A549 (cell line): Measurements from ENCODE around the gene ACOT11.

ENCODE experiments used
- HEYL ChIP-seq: fragments of 250-450 bp; sonication (Bioruptor Pico); IDR thresholded peaks from 2 replicates; pipeline ENCODE4 v1.8.0; 2021; ENCODE audit warnings: mild to moderate bottlenecking, moderate library complexity
- TF ChIP-seq, protein P1 (sequence below): fragments of >200 bp; sonication (Bioruptor Twin); formaldehyde crosslinking; IDR thresholded peaks from 3 replicates; pipeline ENCODE4 v1.5.1; 2016

DNA sequence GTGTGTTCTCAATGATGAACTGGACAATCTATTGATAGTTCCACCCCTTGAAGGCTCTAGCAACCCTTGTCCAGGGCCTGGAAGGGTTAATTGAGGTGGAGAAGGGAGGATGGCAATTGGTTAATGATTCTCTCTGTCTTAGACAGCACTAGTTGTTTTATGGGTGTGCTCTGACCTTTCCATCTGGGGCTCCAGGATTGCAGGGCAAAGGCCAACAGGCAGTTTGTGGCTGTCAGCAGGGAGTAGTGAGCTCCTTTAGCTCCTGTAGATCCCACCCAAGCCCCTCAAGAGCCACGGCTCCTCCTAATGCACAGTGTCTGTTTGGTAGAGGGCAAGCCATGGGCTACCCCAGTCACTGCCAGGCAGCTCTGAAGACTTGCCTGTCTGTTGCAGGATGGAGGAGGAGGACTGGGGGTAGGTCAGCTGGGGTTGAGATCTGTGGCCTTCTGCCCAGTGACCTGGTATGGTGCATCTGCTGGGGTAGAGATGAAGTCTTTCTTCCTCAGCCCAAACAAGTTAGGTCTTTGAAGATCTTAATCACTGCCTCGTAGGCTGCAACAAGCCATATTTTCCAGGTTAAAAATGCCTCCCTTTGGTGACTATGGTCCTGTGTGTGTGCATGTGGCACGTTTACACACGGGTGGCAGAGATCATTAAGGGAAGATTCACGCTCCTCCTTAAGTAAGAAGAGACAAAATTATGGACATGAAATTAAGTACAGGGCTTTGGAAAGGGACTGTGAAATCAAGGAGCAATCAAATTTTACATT, 101.3 kb downstream of the ACOT11 start:
- TF ChIP-seq, protein P1, sequence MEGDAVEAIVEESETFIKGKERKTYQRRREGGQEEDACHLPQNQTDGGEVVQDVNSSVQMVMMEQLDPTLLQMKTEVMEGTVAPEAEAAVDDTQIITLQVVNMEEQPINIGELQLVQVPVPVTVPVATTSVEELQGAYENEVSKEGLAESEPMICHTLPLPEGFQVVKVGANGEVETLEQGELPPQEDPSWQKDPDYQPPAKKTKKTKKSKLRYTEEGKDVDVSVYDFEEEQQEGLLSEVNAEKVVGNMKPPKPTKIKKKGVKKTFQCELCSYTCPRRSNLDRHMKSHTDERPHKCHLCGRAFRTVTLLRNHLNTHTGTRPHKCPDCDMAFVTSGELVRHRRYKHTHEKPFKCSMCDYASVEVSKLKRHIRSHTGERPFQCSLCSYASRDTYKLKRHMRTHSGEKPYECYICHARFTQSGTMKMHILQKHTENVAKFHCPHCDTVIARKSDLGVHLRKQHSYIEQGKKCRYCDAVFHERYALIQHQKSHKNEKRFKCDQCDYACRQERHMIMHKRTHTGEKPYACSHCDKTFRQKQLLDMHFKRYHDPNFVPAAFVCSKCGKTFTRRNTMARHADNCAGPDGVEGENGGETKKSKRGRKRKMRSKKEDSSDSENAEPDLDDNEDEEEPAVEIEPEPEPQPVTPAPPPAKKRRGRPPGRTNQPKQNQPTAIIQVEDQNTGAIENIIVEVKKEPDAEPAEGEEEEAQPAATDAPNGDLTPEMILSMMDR: no peak
- TF ChIP-seq HEYL: no peak
